ENCODE data around the gene DMAC2L.
"Not testable (repeated sequence)": the region's sequence is repeated elsewhere in the genome, so short reads cannot be mapped to it uniquely, and the experiment has no call there.

Gene DMAC2L

GRCh38 chr14:50311972-50312733 is at the start of gene DMAC2L, which contains the start of gene L2HGDH:
TSS of gene DMAC2L (plus strand) at chr14:50312324. CDS start at chr14:50321488, 9,164 bp downstream.
TSS of gene L2HGDH (minus strand) at chr14:50312229. CDS start at chr14:50312150, 79 bp downstream.
- peak; percentile 98 for DNase-seq

GRCh38 chr14:50262865-50263264 is 49.3 kb upstream of the DMAC2L start:
- DNase-seq = no peak

GRCh38 chr14:50263321-50263720 is 48.8 kb upstream of the DMAC2L start:
- no peak for DNase-seq

GRCh38 chr14:50265029-50265428 is 47.1 kb upstream of the DMAC2L start:
- DNase-seq = no peak

- no peak for DNase-seq
These were observed 41.2 kb upstream of the DMAC2L start for GRCh38 chr14:50270932-50271331.

- DNase-seq = no peak
These were observed 39.6 kb upstream of the DMAC2L start for GRCh38 chr14:50272498-50272897.

- no peak for DNase-seq
These were observed 26.3 kb upstream of the DMAC2L start for GRCh38 chr14:50285861-50286260.

GRCh38 chr14:50288146-50288545 is 24.0 kb upstream of the DMAC2L start:
- no peak for DNase-seq

GRCh38 chr14:50290306-50290705 is 21.8 kb upstream of the DMAC2L start:
- DNase-seq = no peak

- no peak for DNase-seq
These were observed 12.5 kb upstream of the DMAC2L start for GRCh38 chr14:50299585-50299984.

GRCh38 chr14:50301914-50302313 is 10.2 kb upstream of the DMAC2L start:
- DNase-seq = no peak

- DNase-seq = no peak
These were observed 8.2 kb upstream of the DMAC2L start for GRCh38 chr14:50303744-50304471.

GRCh38 chr14:50308363-50308915 is 3.7 kb upstream of the DMAC2L start:
- DNase-seq = no peak

GRCh38 chr14:50310445-50310844 is 1.7 kb upstream of the DMAC2L start:
- no peak for DNase-seq

GRCh38 chr14:50311337-50311971 is 670 bp upstream of the DMAC2L start:
- peak; percentile 2 for DNase-seq

GRCh38 chr14:50312734-50313054 is 570 bp downstream of the DMAC2L start:
- no peak for DNase-seq

GRCh38 chr14:50314098-50314497 is 2.0 kb downstream of the DMAC2L start:
- not testable (repeated sequence) for DNase-seq

- DNase-seq = peak; percentile 24
These were observed 6.0 kb downstream of the DMAC2L start for GRCh38 chr14:50318031-50318626.

- no peak for DNase-seq
These were observed 7.2 kb downstream of the DMAC2L start for GRCh38 chr14:50319293-50319692.

GRCh38 chr14:50319721-50320120 is 7.6 kb downstream of the DMAC2L start:
- DNase-seq = no peak

GRCh38 chr14:50320283-50320682 is 8.2 kb downstream of the DMAC2L start:
- no peak for DNase-seq

- DNase-seq = peak; percentile 78
These were observed 9.0 kb downstream of the DMAC2L start for GRCh38 chr14:50321009-50321660.

- DNase-seq = no peak
These were observed 19.5 kb downstream of the DMAC2L start for GRCh38 chr14:50331596-50331995.
